HG03103 (cell line): ENCODE data around the gene PPRC1.

Experiments
- ATAC-seq: cut with Tn5 transposase; IDR thresholded peaks from one replicate; pipeline ENCODE4 v1.9.1; 2021; ENCODE audit warnings: low read depth; ENCODE audit not compliant: unreplicated experiment

Gene PPRC1

DNA sequence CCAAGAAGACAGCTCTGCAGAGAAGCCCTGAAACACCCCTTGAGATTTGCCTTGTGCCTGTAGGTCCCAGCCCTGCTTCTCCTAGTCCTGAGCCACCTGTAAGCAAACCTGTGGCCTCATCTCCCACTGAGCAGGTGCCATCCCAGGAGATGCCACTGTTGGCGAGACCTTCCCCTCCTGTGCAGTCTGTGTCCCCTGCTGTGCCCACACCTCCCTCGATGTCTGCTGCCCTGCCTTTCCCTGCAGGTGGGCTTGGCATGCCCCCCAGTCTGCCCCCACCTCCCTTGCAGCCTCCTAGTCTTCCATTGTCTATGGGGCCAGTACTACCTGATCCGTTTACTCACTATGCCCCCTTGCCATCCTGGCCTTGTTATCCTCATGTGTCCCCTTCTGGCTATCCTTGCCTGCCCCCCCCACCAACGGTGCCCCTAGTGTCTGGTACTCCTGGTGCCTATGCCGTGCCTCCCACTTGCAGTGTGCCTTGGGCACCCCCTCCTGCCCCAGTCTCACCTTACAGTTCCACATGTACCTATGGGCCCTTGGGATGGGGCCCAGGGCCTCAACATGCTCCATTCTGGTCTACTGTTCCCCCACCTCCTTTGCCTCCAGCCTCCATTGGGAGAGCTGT is 8.2 kb downstream of the PPRC1 start:
- no peak for ATAC-seq

DNA sequence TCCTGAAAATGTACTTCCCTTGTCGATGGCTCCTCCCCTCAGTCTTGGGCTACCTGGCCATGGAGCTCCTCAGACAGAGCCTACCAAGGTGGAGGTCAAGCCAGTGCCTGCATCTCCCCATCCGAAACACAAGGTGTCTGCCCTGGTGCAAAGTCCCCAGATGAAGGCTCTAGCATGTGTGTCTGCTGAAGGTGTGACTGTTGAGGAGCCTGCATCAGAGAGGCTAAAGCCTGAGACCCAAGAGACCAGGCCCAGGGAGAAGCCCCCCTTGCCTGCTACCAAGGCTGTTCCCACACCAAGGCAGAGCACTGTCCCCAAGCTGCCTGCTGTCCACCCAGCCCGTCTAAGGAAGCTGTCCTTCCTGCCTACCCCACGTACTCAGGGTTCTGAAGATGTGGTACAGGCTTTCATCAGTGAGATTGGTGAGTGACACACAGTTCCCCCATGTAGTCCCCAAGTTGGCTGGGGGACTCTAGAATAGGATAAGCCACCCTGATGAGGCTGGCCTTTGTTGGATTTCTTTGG is 8.8 kb downstream of the PPRC1 start:
- ATAC-seq = no peak

DNA sequence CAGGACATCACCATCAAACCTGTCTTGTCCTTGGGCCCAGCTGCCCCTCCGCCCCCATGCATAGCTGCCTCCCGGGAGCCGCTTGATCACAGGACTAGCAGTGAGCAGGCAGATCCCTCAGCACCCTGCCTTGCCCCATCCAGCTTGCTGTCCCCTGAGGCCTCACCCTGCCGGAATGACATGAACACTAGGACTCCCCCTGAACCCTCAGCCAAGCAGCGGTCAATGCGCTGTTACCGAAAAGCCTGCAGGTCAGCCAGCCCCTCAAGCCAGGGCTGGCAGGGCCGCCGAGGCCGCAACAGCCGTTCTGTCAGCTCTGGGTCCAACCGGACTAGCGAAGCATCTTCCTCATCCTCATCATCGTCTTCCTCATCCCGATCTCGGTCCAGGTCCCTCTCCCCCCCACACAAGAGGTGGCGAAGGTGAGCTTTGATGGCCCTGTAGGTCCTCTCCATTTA is 14.2 kb downstream of the PPRC1 start:
- no peak for ATAC-seq

DNA sequence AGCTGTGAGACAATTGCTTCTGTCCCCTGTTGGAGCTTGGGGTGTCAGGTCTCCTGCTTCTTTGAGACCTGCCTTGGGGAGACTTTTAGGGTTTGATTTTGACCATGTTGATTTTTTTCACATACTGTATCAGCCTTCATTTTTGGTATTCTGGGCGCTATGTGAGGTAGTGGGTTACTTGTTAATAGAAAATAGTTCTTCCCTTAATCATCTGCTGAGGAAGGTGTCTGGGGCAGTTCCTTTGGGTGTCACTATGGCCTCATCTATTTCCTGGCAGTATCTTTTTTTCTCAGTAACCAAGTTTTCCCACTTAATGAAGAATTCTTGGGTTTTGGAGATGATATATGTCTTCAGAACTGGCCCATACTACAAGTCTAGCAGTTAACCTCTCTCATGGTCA is 14.7 kb downstream of the PPRC1 start:
- no peak for ATAC-seq

DNA sequence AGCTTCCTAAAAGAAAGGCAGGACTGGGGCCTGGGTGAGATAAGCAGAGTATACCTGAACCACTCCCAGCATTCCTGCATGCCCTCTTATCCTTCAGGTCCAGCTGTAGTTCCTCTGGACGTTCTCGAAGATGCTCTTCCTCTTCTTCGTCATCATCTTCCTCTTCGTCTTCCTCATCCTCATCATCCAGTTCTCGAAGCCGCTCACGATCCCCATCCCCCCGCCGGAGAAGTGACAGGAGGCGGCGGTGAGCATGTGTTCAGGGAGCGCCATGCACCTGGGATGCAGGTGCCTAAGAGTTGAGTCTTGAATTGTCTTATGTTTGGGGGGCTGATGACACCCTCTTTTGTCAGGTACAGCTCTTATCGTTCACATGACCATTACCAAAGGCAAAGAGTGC is 15.4 kb downstream of the PPRC1 start:
- ATAC-seq = no peak

DNA sequence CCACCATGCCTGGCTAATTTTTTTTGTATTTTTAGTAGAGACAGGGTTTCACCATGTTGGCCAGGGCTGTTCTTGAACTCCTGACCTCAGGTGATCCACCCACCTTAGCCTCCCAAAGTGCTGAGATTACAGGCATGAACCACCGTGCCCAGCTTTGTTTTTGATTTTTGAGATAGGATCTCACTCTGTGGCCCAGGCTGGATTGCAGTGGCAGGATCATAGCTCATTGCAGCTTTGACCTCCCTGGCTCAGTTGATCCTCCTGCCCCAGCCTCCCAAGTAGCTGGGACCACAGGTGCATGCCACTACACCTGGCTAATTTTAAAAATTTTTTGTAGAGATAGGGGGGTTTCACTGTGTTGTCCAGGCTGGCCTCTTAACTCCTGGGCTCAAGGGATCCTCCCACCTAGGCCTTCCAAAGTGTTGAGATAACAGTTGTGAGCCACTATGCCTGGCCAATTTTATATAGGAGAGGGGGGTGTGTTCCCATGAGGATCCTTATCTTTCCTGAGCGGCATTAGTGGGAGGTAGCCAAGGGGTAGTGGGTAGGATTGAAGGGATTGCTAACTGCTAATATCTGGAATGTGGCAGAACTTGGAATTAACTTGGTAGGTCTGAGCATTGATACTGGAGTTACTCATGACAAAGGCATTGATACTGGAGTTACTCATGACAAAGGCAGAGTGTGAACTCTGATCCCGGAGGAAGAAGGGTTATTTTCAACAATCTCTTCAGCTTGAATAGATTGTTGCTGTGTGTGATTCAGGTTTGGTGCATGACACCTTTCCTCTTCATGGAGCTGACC is 18.3 kb downstream of the PPRC1 start:
- ATAC-seq = no peak

DNA sequence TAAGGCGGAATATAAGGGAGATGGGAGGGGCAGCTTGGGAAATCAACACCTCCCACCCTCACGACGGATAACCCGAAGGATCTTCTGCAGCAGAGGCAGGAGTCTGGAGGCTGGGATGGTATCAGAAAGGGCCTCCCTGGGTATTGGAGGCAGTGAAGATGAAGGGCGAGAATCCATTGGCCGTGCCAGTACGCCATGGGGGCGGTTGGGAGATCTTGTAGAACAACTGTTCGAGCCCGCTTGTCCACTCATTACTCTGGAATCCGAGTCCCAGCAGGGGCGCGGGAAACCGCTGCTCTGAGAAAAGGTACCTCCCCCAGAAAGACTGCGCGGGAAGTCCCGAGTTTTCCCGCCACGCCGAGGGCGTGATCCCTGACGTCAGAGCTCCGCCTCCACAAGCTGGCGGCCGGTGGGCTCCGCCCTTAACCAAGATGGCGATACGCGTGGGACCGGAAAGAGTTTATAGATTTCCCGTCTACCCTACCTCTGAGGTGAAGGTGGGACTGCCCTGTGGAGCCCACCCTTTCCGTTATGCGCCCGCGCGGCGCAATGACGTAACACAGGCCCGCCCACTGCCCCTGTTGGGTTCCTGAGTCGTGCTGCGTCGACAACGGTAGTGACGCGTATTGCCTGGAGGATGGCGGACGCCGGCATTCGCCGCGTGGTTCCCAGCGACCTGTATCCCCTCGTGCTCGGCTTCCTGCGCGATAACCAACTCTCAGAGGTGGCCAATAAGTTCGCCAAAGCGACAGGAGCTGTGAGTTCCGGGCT is 19.1 kb downstream of the PPRC1 start, which contains the start of gene NOLC1:
TSS of gene NOLC1 (plus strand) at position 616 of the 771 bp plus-strand sequence. CDS start at position 638, 22 bp downstream.
- peak; percentile 91 for ATAC-seq

DNA sequence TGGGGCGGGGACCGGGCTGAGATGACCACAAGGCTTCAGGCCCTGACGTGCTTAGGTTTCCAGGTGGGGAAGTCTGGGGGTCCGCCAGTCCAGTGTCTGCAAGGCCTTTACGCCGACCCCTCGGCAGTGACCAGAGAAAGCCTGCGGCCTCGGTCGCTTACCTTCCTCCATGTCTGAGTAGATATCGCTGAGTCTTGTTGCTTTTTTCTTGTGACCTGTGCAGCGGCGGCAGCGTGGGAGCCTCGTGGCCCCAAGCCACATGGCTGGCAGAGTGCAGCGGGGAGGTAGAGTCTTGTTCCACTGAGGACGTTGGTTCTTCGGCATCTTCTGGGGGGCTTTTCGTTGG is 19.7 kb downstream of the PPRC1 start:
- peak; percentile 2 for ATAC-seq

DNA sequence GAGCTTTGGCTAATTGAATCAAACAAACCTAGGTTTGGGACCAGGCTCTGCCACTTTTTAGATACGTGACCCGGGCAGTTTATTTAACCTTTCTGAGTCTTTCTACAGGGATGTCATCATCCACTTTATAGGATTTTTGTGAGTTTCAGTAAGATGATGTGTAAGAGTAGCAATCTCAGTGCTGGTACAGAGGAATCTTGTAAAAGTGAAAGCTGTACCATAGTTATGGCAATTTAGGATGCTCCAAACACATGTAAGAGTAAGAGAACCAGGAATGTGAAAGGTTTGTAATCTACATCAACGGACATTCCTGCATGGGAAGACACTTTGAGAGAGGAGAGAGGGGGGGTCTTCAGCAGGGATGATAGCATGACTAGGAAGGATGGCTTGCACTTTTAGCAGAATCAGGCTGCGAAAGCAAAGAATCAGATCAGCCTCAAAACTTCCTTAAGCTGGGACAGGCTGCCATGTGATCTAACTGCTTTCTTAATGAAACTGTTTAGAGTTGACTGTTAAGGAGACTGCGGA is 20.3 kb downstream of the PPRC1 start:
- no peak for ATAC-seq

DNA sequence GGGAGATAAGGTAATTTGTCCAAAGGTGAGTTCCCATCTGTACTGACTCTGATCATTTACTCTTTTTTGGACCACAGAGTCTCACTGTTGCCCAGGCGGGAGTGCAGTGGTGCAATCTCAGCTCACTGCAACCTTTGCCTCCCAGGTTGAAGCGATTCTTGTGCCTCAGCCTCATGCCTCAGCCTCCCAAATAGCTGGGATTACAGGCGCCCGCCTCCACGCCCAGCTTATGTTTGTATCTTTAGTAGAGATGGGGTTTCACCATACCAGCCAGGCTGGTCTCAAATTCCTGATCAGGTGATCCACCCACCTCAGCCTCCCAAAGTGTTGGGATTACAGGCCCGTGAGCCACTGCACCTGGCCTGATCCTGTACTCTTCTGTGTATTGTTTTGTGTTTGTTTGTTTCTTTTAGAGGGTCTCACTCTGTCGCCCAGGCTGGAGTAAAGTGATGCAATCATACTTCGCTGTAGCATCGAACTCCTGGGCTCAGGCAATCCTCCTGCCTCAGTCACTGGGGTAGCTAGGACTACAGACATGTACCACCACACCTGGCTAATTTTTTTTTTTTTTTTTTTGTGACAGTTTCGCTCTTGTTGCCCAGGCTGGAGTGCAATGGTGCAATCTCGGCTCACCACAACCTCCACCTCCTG is 21.8 kb downstream of the PPRC1 start:
- no peak for ATAC-seq

DNA sequence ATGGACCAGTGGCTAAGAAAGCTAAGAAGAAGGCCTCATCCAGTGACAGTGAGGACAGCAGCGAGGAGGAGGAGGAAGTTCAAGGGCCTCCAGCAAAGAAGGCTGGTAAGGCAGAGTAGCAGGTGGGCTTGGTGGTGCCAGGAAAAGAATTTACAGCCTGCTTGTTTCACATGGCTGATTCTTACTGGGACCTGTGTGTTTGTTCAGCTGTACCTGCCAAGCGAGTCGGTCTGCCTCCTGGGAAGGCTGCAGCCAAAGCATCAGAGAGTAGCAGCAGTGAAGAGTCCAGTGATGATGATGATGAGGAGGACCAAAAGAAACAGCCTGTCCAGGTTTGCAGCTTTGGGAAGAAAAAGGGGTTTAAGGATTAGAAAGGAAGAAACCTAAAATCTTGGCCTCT is 24.4 kb downstream of the PPRC1 start:
- ATAC-seq = no peak

DNA sequence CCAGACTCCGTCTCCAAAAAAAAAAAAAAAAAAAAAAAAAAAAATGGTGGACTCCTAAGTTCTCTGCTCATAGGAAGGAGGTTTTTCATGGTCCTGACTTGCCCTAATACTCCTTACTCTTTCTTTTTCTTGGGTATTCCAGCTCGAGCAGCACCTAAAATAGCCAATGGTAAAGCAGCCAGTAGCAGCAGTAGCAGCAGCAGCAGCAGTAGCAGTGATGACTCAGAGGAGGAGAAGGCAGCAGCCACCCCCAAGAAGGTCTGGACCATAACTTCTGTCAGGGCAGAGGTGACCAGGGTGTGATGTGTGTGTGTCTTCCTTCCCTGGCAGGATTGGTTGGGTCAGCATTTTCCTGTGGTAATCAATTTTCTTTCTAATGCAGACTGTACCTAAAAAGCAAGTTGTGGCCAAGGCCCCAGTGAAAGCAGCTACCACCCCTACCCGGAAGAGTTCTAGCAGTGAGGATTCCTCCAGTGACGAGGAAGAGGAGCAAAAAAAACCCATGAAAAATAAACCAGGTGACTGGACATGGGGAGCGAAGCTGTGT is 26.3 kb downstream of the PPRC1 start:
- no peak for ATAC-seq

DNA sequence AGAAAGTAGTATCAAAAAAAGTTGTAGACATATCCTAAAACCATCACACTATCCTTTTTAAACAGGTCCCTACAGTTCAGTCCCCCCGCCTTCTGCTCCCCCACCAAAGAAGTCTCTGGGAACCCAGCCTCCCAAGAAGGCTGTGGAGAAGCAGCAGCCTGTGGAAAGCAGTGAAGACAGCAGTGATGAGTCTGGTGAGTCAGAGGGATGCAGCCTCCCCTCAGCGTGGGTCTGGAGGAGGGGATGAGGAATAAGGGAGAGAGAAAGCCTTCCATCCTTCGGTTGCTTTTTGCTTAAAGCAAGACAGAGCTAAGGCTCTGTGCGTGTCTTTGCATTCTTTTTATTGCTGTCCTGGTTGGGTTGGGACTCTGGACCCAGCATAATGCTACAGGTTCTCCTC is 27.0 kb downstream of the PPRC1 start:
- no peak for ATAC-seq

DNA sequence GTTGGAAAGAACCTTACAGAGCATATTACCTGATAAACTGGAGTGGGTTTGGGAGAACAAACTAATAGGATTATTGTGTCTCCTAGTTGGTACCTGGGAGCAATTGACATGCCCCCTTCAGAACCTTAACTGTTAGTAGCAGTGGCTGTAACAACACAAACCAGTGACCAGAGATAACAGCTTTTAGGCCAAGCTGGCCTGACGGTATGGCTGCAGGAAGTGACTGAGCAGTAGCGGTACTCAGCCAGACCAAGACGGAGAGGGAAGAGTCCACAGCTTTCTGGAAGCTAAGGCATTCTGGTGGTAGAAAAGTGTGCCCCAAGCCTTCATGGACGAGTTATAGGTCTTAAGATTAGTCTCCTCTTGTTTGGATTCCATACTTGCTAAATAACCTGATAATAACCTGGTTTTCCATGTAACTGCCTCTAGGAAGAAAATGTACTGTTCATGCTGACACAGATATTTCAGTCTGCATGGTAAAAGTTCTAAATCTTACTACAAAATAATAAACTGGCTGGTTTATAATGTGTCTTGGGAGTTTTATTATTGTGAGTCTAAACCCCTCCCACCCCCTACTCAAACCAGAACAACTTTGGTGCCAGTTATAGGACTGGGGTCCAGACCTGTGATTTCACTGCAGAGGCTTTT is 30.6 kb downstream of the PPRC1 start:
- no peak for ATAC-seq

DNA sequence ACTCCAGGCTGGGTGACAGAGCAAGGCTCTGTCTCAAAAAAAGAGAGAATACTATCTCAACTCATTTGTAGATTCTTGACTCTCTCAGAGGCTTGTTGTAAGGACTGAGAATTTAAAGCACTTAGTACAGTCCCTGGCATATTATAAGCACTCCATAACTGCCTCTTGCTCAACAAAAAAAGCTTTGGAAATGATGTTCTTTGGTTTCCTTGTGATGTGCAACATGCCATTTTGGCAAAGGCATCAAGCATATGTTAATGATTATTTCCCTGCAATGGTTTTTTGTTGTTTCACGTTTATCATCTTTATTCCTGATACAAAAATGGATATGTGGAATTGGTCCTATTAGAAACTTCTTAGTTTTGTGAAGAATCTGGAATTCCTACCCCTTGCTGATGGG is 35.0 kb downstream of the PPRC1 start:
- no peak for ATAC-seq

DNA sequence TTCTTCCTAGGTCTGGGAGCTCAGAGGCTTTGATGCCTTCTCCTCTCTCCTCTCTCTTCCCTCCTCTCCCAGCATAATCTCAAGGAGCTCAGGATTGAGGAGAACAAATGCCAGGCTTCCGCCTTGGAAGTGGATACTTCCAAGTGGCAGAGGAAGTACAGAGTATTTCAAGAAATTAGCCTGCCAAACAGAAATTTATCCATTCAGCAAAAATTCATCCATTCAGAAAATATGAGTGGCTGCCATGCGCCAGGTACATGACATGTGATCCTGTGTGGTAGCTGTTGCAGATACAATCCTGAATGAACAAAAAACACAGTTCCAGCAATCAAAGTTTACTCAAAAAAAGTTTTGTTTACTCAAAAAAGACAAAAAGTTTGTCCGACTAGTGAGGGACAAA is 37.8 kb downstream of the PPRC1 start:
- no peak for ATAC-seq

DNA sequence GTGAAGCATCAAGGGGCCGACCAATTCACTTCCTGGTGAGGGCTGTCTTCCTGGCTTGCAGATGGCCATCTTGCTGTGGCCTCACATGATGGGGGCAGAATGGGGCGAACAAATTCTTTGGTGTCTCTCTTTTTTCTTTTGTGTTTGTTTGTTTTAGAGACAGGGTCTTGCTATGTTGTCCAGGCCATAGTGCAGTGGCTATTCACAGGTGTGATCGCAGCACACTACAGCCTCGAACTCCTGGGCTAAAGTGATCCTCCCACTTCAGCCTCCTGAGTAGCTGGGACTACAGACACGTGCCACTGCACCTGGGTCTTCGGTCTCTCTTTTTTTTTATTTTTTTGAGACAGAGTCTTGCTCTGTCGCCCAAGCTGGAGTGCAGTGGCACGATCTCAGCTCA is 39.4 kb downstream of the PPRC1 start:
- no peak for ATAC-seq

DNA sequence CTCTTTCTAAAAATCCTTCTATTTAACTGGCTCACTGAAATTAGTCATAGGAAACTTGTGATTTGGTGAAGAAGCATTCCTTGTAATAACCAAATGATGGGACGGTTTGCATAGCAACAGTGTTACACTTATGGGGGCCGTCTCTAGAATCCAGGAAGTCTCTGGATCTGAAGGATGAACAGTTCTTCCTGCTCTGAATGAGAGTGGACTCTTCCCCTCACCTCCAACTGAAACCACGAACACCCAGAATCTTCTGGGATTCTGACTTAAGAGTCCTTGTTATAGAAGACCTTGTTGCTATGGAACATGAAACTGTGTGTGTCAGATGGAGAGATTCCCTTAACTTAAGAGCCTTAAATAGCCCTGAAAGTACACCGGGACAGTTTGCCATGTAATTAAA is 42.6 kb downstream of the PPRC1 start:
- ATAC-seq = no peak

DNA sequence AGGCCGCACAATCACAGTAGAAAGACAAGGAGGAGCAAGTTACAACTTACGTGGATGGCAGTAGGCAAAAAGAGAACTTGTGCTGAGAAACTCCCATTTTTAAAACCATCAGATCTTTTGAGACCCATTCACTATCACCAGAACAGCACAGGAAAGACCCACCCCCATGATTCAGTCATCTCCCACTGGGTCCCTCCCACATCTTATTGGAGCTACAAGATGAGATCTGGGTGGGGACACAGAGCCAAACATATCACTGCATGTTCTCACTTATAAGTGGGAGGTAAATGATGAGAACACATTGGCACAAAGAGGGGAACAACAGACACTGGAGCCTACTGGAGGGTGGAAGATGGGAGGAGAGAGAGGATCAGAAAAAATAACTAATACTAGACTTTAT is 51.8 kb downstream of the PPRC1 start:
- ATAC-seq = no peak

DNA sequence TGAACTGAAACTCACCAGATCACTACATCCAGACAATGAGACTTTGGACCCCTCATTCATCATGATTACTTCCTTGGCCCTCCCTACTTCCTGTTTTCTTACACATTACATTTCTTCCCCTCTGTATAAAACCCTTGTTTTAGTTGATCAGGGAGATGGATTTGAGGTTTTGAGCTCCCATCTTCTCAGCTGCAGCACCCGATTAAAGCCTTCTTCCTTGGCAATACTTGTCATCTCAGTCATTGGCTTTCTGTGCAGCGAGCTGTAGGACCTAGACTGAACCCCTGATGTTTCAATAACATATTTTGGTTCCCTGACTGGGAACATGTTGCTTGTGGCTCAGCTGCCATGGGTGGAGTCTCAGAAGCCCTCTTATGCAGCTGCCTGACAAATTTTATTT is 52.4 kb downstream of the PPRC1 start:
- ATAC-seq = no peak
